ENCODE data around the gene KAT5. TPM values are rescaled to one million over a fixed set of nuclear protein-coding genes. Genes with fewer than 3 reads are reported as not detected.
"Not testable (repeated sequence)": the region's sequence is repeated elsewhere in the genome, so short reads cannot be mapped to it uniquely, and the experiment has no call there.

The KAT5 gene
- total RNA-seq, 4 donors from 2014 or later: 66.4 to 77.1 (median 68.3) TPM

GRCh38 chr11:65745049-65745448 is 33.0 kb downstream of the KAT5 start:
- TF ChIP-seq POLR2AphosphoS5 (IDR thresholded peaks at IDR 0.05) (no peak), CTCF (IDR thresholded peaks at IDR 0.05) (no peak)
- Histone ChIP-seq H3K4me3 (no peak overlapping the region), H3K27ac (replicated peaks in 1 of 4) (no peak overlapping the region), H3K36me3 (no peaks in the 10 kb centered on the region), H3K9me3 (no peaks in the 10 kb centered on the region), H3K27me3 (peaks cover 0 to 24% (median 0%) of the 10 kb centered on the region in 4 donors), H3K4me1 (no peaks in the 10 kb centered on the region)
- DNase-seq (ENCODE audit: extremely low spot score): peak; percentile 90
- intact Hi-C loops (cut with DNase I): no loop called here
- 100% methylated on average over 4 of the region's 17 CpGs for WGBS

GRCh38 chr11:65762169-65762568 is 50.1 kb downstream of the KAT5 start:
- DNase-seq (ENCODE audit: extremely low spot score); intact Hi-C loops (cut with DNase I); H3K9me3 ChIP-seq; H3K4me3 ChIP-seq; H3K36me3 ChIP-seq; H3K27me3 ChIP-seq; H3K4me1 ChIP-seq; H3K27ac ChIP-seq (replicated peaks in 1 of 4): not testable (repeated sequence)
- 84% methylated on average over 5 of the region's 5 CpGs for WGBS

- H3K4me3 ChIP-seq; H3K4me1 ChIP-seq; intact Hi-C loops (cut with DNase I); DNase-seq (ENCODE audit: extremely low spot score); H3K36me3 ChIP-seq; H3K9me3 ChIP-seq; H3K27ac ChIP-seq (replicated peaks in 1 of 4); H3K27me3 ChIP-seq: not testable (repeated sequence)
- 80% methylated on average over 7 of the region's 29 CpGs for WGBS
Measured at GRCh38 chr11:65762816-65763215, 50.8 kb downstream of the KAT5 start.

GRCh38 chr11:65764434-65764833 is 52.4 kb downstream of the KAT5 start:
- Histone ChIP-seq H3K27ac (replicated peaks in 1 of 4) (no peak overlapping the region), H3K27me3 (no peaks in the 10 kb centered on the region), H3K4me3 (no peak overlapping the region), H3K9me3 (no peaks in the 10 kb centered on the region), H3K4me1 (peaks cover 0 to under 1% (median 0%) of the 10 kb centered on the region in 4 donors), H3K36me3 (no peaks in the 10 kb centered on the region)
- TF ChIP-seq POLR2A (IDR thresholded peaks at IDR 0.05; ENCODE audit: low read depth): no peak
- TF ChIP-seq CTCF (IDR thresholded peaks at IDR 0.05): no peak
- no peak for TF ChIP-seq EP300 (IDR thresholded peaks at IDR 0.05)
- TF ChIP-seq POLR2AphosphoS5 (IDR thresholded peaks at IDR 0.05): no peak
- intact Hi-C loops (cut with DNase I): no loop called here
- 79% methylated on average over 5 of the region's 5 CpGs for WGBS
- no peak for DNase-seq (ENCODE audit: extremely low spot score)

- peak; percentile 89 for DNase-seq (ENCODE audit: extremely low spot score)
- H3K36me3 ChIP-seq: no peaks in the 10 kb centered on the region
- intact Hi-C loops (cut with DNase I): no loop called here
- H3K4me1 ChIP-seq: peaks cover 0 to 4% (median 0%) of the 10 kb centered on the region in 4 donors
- H3K27ac ChIP-seq (replicated peaks in 1 of 4): no peak overlapping the region
- TF ChIP-seq POLR2A (IDR thresholded peaks at IDR 0.05; ENCODE audit: low read depth): no peak
- TF ChIP-seq CTCF (IDR thresholded peaks at IDR 0.05): no peak
- TF ChIP-seq POLR2AphosphoS5 (IDR thresholded peaks at IDR 0.05): no peak
- no peak for TF ChIP-seq EP300 (IDR thresholded peaks at IDR 0.05)
- no peak overlapping the region for H3K4me3 ChIP-seq
- no peaks in the 10 kb centered on the region for H3K9me3 ChIP-seq
- WGBS: 49% methylated on average over 7 of the region's 7 CpGs
- H3K27me3 ChIP-seq: no peaks in the 10 kb centered on the region
Measured at GRCh38 chr11:65766535-65766934, 54.5 kb downstream of the KAT5 start.

GRCh38 chr11:65767406-65767805 is 55.4 kb downstream of the KAT5 start:
- WGBS: 79% methylated on average over 10 of the region's 10 CpGs
- Histone ChIP-seq H3K9me3 (no peaks in the 10 kb centered on the region), H3K4me3 (no peak overlapping the region), H3K36me3 (no peaks in the 10 kb centered on the region), H3K27ac (replicated peaks in 1 of 4) (no peak overlapping the region), H3K4me1 (peaks cover 0 to 4% (median 0%) of the 10 kb centered on the region in 4 donors), H3K27me3 (no peaks in the 10 kb centered on the region)
- DNase-seq (ENCODE audit: extremely low spot score): peak; percentile 8
- intact Hi-C loops (cut with DNase I): no loop called here
- TF ChIP-seq EP300 (IDR thresholded peaks at IDR 0.05) (no peak), POLR2A (IDR thresholded peaks at IDR 0.05; ENCODE audit: low read depth) (no peak), CTCF (IDR thresholded peaks at IDR 0.05) (no peak), POLR2AphosphoS5 (IDR thresholded peaks at IDR 0.05) (no peak)

GRCh38 chr11:65767806-65768205 is 55.8 kb downstream of the KAT5 start:
- H3K4me3 ChIP-seq; H3K4me1 ChIP-seq; H3K9me3 ChIP-seq; H3K36me3 ChIP-seq; H3K27ac ChIP-seq (replicated peaks in 1 of 4); H3K27me3 ChIP-seq: not testable (repeated sequence)
- DNase-seq (ENCODE audit: extremely low spot score): peak; percentile 2
- 81% methylated on average over 5 of the region's 5 CpGs for WGBS
- intact Hi-C loops (cut with DNase I): loop anchor here (2.0 kb wide), 1 partner anchor 51 kb away; no protein-coding TSS in a partner anchor
